ENCODE measurements around the gene RNF223. TPM values are rescaled to one million over a fixed set of nuclear protein-coding genes. Genes with fewer than 3 reads are reported as not detected.
A peak's percentile ranks its signal among the peaks of the same experiment; 100 is the strongest.

RNF223 gene
- total RNA-seq, 1 experiment from 2014 or later: not detected

- Histone ChIP-seq H3T11ph (ENCODE audit: low read length) (no peak overlapping the region), H3K27me3 (ENCODE audit: insufficient read depth, low read length) (no peaks in the 10 kb centered on the region; the same call in 1 of the 2 replicates), H2BK120ac (ENCODE audit: low read depth, low read length, poor library complexity, severe bottlenecking) (no peak overlapping the region), H3K4me2 (ENCODE audit: insufficient read depth, insufficient read length, low read length) (no peak overlapping the region), H2BK12ac (ENCODE audit: insufficient read length, low read depth, low read length) (no peak overlapping the region), H2BK20ac (ENCODE audit: low read depth, low read length, poor library complexity, severe bottlenecking) (no peak overlapping the region), H3K79me2 (ENCODE audit: insufficient read depth, low read length) (no peaks in the 10 kb centered on the region; the same call in 1 of the 2 replicates), H2AFZ (ENCODE audit: low read length) (no peak overlapping the region), H4K8ac (replicated peaks; ENCODE audit: insufficient read length, low read depth, low read length) (no peak overlapping the region), H3K9ac (ENCODE audit: extremely low read depth, insufficient read length, low read length) (no peak overlapping the region), H4K91ac (ENCODE audit: insufficient read length, low read depth, low read length) (no peak overlapping the region), H3K4ac (ENCODE audit: low read depth, low read length) (no peak overlapping the region), H3K14ac (ENCODE audit: insufficient read depth, low read length) (no peak overlapping the region), H3K79me1 (ENCODE audit: insufficient read depth, low read depth, low read length, poor library complexity, severe bottlenecking) (no peaks in the 10 kb centered on the region), H3K18ac (ENCODE audit: insufficient read length, low read depth, low read length) (no peak overlapping the region), H4K5ac (ENCODE audit: insufficient read length, low read depth, low read length) (no peak overlapping the region), H3K27ac (ENCODE audit: insufficient read length, low read depth, low read length) (no peak overlapping the region), H4K20me1 (ENCODE audit: control insufficient read depth, insufficient read depth, insufficient read length) (no peaks in the 10 kb centered on the region), H3K9me3 (ENCODE audit: control insufficient read depth, low read depth, low read length) (no peaks in the 10 kb centered on the region), H2AK5ac (ENCODE audit: insufficient read length, low read length) (no peak overlapping the region), H2BK15ac (ENCODE audit: low read depth, low read length) (no peak overlapping the region), H2BK5ac (ENCODE audit: insufficient read length, low read length) (no peak overlapping the region), H3K4me1 (ENCODE audit: insufficient read depth, low read length) (no peaks in the 10 kb centered on the region), H3K23me2 (ENCODE audit: insufficient read length, low read depth, low read length, poor library complexity, severe bottlenecking) (no peaks in the 10 kb centered on the region), H3K56ac (ENCODE audit: insufficient read length, low read depth, low read length) (no peak overlapping the region), H3K23ac (ENCODE audit: insufficient read length, low read depth, low read length) (no peak overlapping the region)
- Mint-ChIP-seq H3K4me3 (no peak overlapping the region), H3K9me3 (no peaks in the 10 kb centered on the region), H3K27ac (peak overlapping the region in 2 of 3 experiments; percentile 85 to 89; a peak in 3 of 7 replicates), H3K4me1 (no peaks in the 10 kb centered on the region; a peak in 1 of 4 replicates), H3K27me3 (ENCODE audit: low read depth) (no peaks in the 10 kb centered on the region), H3K36me3 (ENCODE audit: insufficient read depth in 1 of 3, low read depth in 3 of 3) (peaks cover 13 to 55% (median 52%) of the 10 kb centered on the region in 3 experiments)
- no peak for TF ChIP-seq CTCF (conservative IDR thresholded peaks at IDR 0.05)
- no peak for DNase-seq
- WGBS (ENCODE audit: extremely low coverage, insufficient read length, low lambda C conversion rate): no CpG with 5 or more reads among the region's 32 CpGs
Measured at GRCh38 chr1:1050577-1051052, 23.5 kb downstream of the RNF223 start.
